Gastrocnemius medialis (tissue), 4 donors: ENCODE measurements around the gene TTC4.

Experiments
- CTCF ChIP-seq, 5 experiments: fragments of 450-650 bp in 3 of 5; fragments of 200-600 bp in 2 of 5; sonication (generic) in 2 of 5; IDR thresholded peaks in 4 of 5; conservative IDR thresholded peaks in 1 of 5; 1 replicate in 4 of 5; 2 replicates in 1 of 5; pipeline ENCODE4 v1.5.1; 2016 to 2019; ENCODE audit warnings: antibody characterized with exemption in 5 of 5, mild to moderate bottlenecking in 3 of 5, moderate library complexity in 3 of 5
- POLR2A ChIP-seq, 2 donors: fragments of 450-650 bp; IDR thresholded peaks; one replicate each; pipeline ENCODE4 v1.6.1; 2017; ENCODE audit warnings: antibody characterized with exemption in 2 of 2, mild to moderate bottlenecking in 2 of 2, moderate library complexity in 2 of 2

- TF ChIP-seq POLR2A (IDR thresholded peaks at IDR 0.05) (no peak), CTCF (IDR thresholded peaks at IDR 0.05 in 4 of 5, conservative IDR thresholded peaks at IDR 0.05 in 1 of 5) (no peak)
These were observed 812 bp downstream of the TTC4 start for GRCh38 chr1:54716299-54717047.
